Uterus (tissue), 4 donors: ENCODE results near the gene NACC1. TPM values are rescaled to one million over a fixed set of nuclear protein-coding genes. Genes with fewer than 3 reads are reported as not detected.
A peak's percentile ranks its signal among the peaks of the same experiment; 100 is the strongest.
"Not testable (repeated sequence)": the region's sequence is repeated elsewhere in the genome, so short reads cannot be mapped to it uniquely, and the experiment has no call there.

ENCODE experiments used
- DNase-seq, 2 donors: peaks; one replicate each; pipeline ENCODE4 v3.0.0-alpha.2; 2019 to 2020
- H3K27ac ChIP-seq, 2 donors: fragments of 200-600 bp; sonication (generic); 1 replicate in 1 of 2; 2 replicates in 1 of 2; pipeline ENCODE4 v1.5.1; 2016 to 2018
- H3K27me3 ChIP-seq, 2 donors: fragments of 200-600 bp; sonication (generic); one replicate each; pipeline ENCODE4 v1.5.1; 2018 to 2019; ENCODE audit warnings: control low read depth in 1 of 2
- H3K36me3 ChIP-seq, 2 donors: fragments of 200-600 bp; sonication (generic); one replicate each; pipeline ENCODE4 v1.5.1; 2019; ENCODE audit warnings: control low read depth in 1 of 2
- H3K4me1 ChIP-seq, 2 donors: fragments of 200-600 bp; sonication (generic); one replicate each; pipeline ENCODE4 v1.5.1; 2018 to 2019; ENCODE audit warnings: control low read depth in 1 of 2
- H3K4me3 ChIP-seq, 2 donors: fragments of 200-600 bp; sonication (generic); 1 replicate in 1 of 2; 2 replicates in 1 of 2; pipeline ENCODE4 v1.5.1; 2018 to 2019; ENCODE audit warnings: mild to moderate bottlenecking in 1 of 2
- H3K9me3 ChIP-seq, 2 donors: fragments of 200-600 bp; sonication (generic); one replicate each; pipeline ENCODE4 v1.5.1; 2019; ENCODE audit warnings: control low read depth in 1 of 2
- CTCF ChIP-seq, 4 experiments: fragments of 200-600 bp in 2 of 4; fragments of 450-650 bp in 2 of 4; sonication (generic) in 2 of 4; IDR thresholded peaks; one replicate each; pipeline ENCODE4 v1.5.1; 2016 to 2019; ENCODE audit warnings: antibody characterized with exemption in 4 of 4, mild to moderate bottlenecking in 2 of 4, moderate library complexity in 1 of 4
- POLR2A ChIP-seq, 2 donors: fragments of 450-650 bp; IDR thresholded peaks; one replicate each; pipeline ENCODE4 v1.6.1; 2016; ENCODE audit warnings: antibody characterized with exemption in 2 of 2, mild to moderate bottlenecking in 1 of 2, moderate library complexity in 1 of 2
- intact Hi-C: fragments of 100-400 bp; cut with DNase I; formaldehyde crosslinking; loops from one replicate; pipeline ENCODE4 v1.15.1; 2023; ENCODE audit warnings: low total_unique reads
- total RNA-seq, 4 donors: library from RNA; depleted of rRNA in 3 of 4; stranded (reverse); fragments of >200 nt in 3 of 4; gene quantifications; one replicate each; pipeline versions ENCODE4 v1.1.0 to v1.2.4, GENCODE V29; 2014 to 2023
- donor health status: DM: yes; HTN: yes; CAD: no.

The NACC1 gene
- total RNA-seq, 4 donors from 2014 or later, result 13.4 to 28.1 (median 15.8) TPM

- DNase-seq, result no peak
- peaks cover 0 to 5% of the 10 kb centered on the region in 2 donors for H3K4me1 ChIP-seq
- intact Hi-C loops, result no loop called here
- no peaks in the 10 kb centered on the region for H3K9me3 ChIP-seq
- no peaks in the 10 kb centered on the region for H3K27me3 ChIP-seq
- H3K36me3 ChIP-seq, result no peaks in the 10 kb centered on the region
- no peak overlapping the region for H3K27ac ChIP-seq
- TF ChIP-seq CTCF (IDR thresholded peaks at IDR 0.05) (no peak), POLR2A (IDR thresholded peaks at IDR 0.05) (no peak)
- H3K4me3 ChIP-seq, result no peak overlapping the region
Observed at GRCh38 chr19:13169769-13170168, 51.7 kb downstream of the NACC1 start.

DNA sequence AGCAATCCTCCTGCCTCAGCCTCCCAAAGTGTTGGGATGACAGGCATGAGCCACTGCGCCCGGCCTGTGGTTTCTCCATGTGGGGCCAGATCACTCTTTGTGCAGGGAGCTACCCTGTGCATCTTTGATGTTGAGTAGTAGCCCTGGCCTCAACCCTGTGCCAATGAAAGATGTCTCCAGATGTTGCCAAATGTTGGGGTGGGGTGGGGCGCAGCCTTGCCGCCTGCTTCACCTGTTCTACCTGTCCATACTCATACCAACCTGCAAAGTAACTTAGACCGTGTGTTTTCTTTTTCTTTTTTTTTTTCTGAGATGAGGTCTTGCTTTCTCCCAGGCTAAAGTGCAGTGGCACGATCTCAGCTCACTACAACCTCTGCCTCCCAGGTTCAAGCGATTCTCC is 53.1 kb downstream of the NACC1 start:
- intact Hi-C loops, result no loop called here
- Histone ChIP-seq H3K4me3 (no peak overlapping the region), H3K36me3 (no peaks in the 10 kb centered on the region), H3K27me3 (no peaks in the 10 kb centered on the region), H3K27ac (no peak overlapping the region), H3K9me3 (no peaks in the 10 kb centered on the region), H3K4me1 (peaks cover 0 to 5% of the 10 kb centered on the region in 2 donors)
- no peak for TF ChIP-seq POLR2A (IDR thresholded peaks at IDR 0.05)
- TF ChIP-seq CTCF (IDR thresholded peaks at IDR 0.05), result no peak
- no peak for DNase-seq

GRCh38 chr19:13172346-13173138 is 54.5 kb downstream of the NACC1 start:
- no peak overlapping the region for H3K4me3 ChIP-seq
- no peaks in the 10 kb centered on the region for H3K36me3 ChIP-seq
- no peaks in the 10 kb centered on the region for H3K27me3 ChIP-seq
- intact Hi-C loops, result no loop called here
- peak; percentile 67 to 80 for DNase-seq
- H3K27ac ChIP-seq, result peak overlapping the region; percentile 27 to 52
- no peaks in the 10 kb centered on the region for H3K9me3 ChIP-seq
- H3K4me1 ChIP-seq, result no peaks in the 10 kb centered on the region
- TF ChIP-seq CTCF (IDR thresholded peaks at IDR 0.05) (no peak), POLR2A (IDR thresholded peaks at IDR 0.05) (no peak)

GRCh38 chr19:13173139-13173737 is 55.2 kb downstream of the NACC1 start:
- Histone ChIP-seq H3K36me3 (no peaks in the 10 kb centered on the region), H3K9me3 (no peaks in the 10 kb centered on the region), H3K4me3 (no peak overlapping the region), H3K4me1 (no peaks in the 10 kb centered on the region), H3K27ac (peak overlapping the region; percentile 27 to 52), H3K27me3 (no peaks in the 10 kb centered on the region)
- DNase-seq, result no peak
- intact Hi-C loops, result no loop called here
- TF ChIP-seq CTCF (IDR thresholded peaks at IDR 0.05) (no peak), POLR2A (IDR thresholded peaks at IDR 0.05) (no peak)

GRCh38 chr19:13176345-13176744 is 58.3 kb downstream of the NACC1 start:
- no peaks in the 10 kb centered on the region for H3K36me3 ChIP-seq
- H3K4me1 ChIP-seq, result no peaks in the 10 kb centered on the region
- H3K4me3 ChIP-seq, result no peak overlapping the region
- DNase-seq, result no peak
- intact Hi-C loops, result no loop called here
- H3K9me3 ChIP-seq, result no peaks in the 10 kb centered on the region
- TF ChIP-seq CTCF (IDR thresholded peaks at IDR 0.05), result no peak
- TF ChIP-seq POLR2A (IDR thresholded peaks at IDR 0.05), result no peak
- H3K27me3 ChIP-seq, result no peaks in the 10 kb centered on the region
- no peak overlapping the region for H3K27ac ChIP-seq

DNA sequence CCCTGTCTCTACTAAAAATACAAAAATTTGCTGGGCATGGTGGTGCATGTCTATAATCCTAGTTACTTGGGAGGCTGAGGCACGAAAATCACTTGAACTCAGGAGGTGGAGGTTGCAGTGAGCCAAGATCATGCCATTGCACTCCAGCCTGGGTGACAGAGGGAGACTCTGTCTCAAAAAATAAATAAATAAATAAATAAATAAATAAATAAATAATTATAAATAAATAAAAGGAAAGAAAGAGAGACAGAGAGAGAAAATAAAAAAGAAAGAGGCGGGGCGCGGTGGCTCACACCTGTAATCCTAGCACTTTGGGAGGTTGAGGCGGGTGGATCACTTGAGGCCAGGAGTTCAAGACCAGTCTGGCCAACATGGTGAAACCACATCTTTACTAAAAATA is 59.5 kb downstream of the NACC1 start:
- H3K27me3 ChIP-seq, H3K4me3 ChIP-seq, H3K9me3 ChIP-seq, DNase-seq, H3K27ac ChIP-seq, intact Hi-C loops, H3K4me1 ChIP-seq, H3K36me3 ChIP-seq: not testable (repeated sequence)

DNA sequence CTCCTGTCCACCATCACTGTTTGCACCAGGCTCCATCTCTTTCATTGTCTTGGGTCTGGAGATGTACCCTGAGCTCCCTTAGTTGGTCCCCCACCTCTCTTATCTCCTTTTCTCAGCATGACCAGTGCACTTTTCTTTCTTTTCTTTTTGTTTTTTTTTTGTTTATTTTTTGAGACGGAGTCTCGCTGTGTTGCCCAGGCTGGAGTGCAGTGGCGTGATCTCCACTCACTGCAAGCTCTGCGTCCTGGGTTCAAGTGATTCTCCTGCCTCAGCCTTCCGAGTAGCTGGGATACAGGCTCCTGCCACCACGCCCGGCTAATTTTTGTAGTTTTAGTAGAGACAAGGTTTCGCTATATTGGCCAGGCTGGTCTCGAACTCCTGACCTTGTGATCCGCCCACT is 60.2 kb downstream of the NACC1 start:
- H3K27me3 ChIP-seq, H3K4me1 ChIP-seq, H3K27ac ChIP-seq, DNase-seq, H3K4me3 ChIP-seq, intact Hi-C loops, H3K36me3 ChIP-seq, H3K9me3 ChIP-seq: not testable (repeated sequence)
